Common myeloid progenitor, CD34-positive (primary cell): ENCODE results near the gene TNS1.

Experiments used
- CTCF ChIA-PET: fragments of 350-600 bp; sonication (Branson Sonifier 250); formaldehyde crosslinking; loops from one replicate; lab custom pipeline; 2021; ENCODE audit warnings: antibody characterized with exemption; lab: Charles Lee
- POLR2A ChIA-PET: fragments of 350-600 bp; sonication (Branson Sonifier 250); formaldehyde crosslinking; loops from one replicate; lab custom pipeline; 2021; ENCODE audit warnings: antibody characterized with exemption; lab: Charles Lee
- DNase-seq, 3 donors: peaks; one replicate each; pipeline versions ENCODE4 v3.0.0 to v3.0.0-alpha.2; 2013
- H3K27ac ChIP-seq, 2 experiments: 1 replicate in 1 of 2; 2 replicates in 1 of 2; pipeline ENCODE4 v1.7.0; 2013; ENCODE audit warnings: inconsistent platforms in 2 of 2, low read length in 2 of 2, mild to moderate bottlenecking in 2 of 2, low read depth in 1 of 2, moderate library complexity in 1 of 2; ENCODE audit not compliant: severe bottlenecking in 2 of 2, insufficient read depth in 1 of 2, poor library complexity in 1 of 2
- H3K27me3 ChIP-seq, 5 experiments: replicated peaks in 2 of 5; 1 replicate in 3 of 5; 2 replicates in 2 of 5; pipeline versions ENCODE4 v1.6.1 to v1.7.0; 2013; ENCODE audit warnings: low read length in 4 of 5, mild to moderate bottlenecking in 2 of 5, moderate library complexity in 2 of 5, inconsistent platforms in 1 of 5; ENCODE audit not compliant: insufficient read depth in 5 of 5, control insufficient read depth in 4 of 5
- H3K36me3 ChIP-seq, 4 experiments: 1 replicate in 2 of 4; 2 replicates in 2 of 4; pipeline versions ENCODE4 v1.6.1 to v1.7.0; 2013; ENCODE audit warnings: low read length in 3 of 4, control low read depth in 1 of 4, mild to moderate bottlenecking in 1 of 4; ENCODE audit not compliant: control insufficient read depth in 4 of 4, insufficient read depth in 4 of 4
- H3K4me1 ChIP-seq, 4 experiments: 1 replicate in 3 of 4; 2 replicates in 1 of 4; pipeline versions ENCODE4 v1.6.1 to v1.7.1; 2013; ENCODE audit warnings: low read length in 3 of 4, mild to moderate bottlenecking in 3 of 4, control low read depth in 1 of 4, inconsistent platforms in 1 of 4, moderate library complexity in 1 of 4; ENCODE audit not compliant: control insufficient read depth in 4 of 4, insufficient read depth in 4 of 4; ENCODE audit errors: control extremely low read depth in 1 of 4
- H3K4me3 ChIP-seq, 7 experiments: 1 replicate in 4 of 7; 2 replicates in 3 of 7; pipeline versions ENCODE4 v1.5.1 to v1.7.0; 2013; ENCODE audit warnings: mild to moderate bottlenecking in 7 of 7, low read length in 6 of 7, moderate library complexity in 6 of 7, inconsistent platforms in 2 of 7, low read depth in 2 of 7, control low read depth in 1 of 7; ENCODE audit not compliant: insufficient read depth in 4 of 7, control insufficient read depth in 1 of 7; ENCODE audit errors: extremely low read depth in 1 of 7
- H3K9me3 ChIP-seq, 5 experiments: 1 replicate in 4 of 5; 2 replicates in 1 of 5; pipeline versions ENCODE4 v1.6.1 to v1.7.1; 2013; ENCODE audit warnings: low read length in 4 of 5, mild to moderate bottlenecking in 2 of 5, inconsistent platforms in 1 of 5, low read depth in 1 of 5, moderate library complexity in 1 of 5; ENCODE audit not compliant: control insufficient read depth in 4 of 5, insufficient read depth in 2 of 5; ENCODE audit errors: control extremely low read depth in 1 of 5
- WGBS: methylation state at CpG from one replicate; pipeline ENCODE4 v1.1.5; 2013; ENCODE audit not compliant: insufficient coverage; 5-methylcytosine and 5-hydroxymethylcytosine counted together

TNS1 gene

GRCh38 chr2:217942731-217943335 is 60.0 kb downstream of the TNS1 start:
- Histone ChIP-seq H3K9me3 (no peaks in the 10 kb centered on the region), H3K36me3 (no peaks in the 10 kb centered on the region), H3K4me1 (peaks cover 3 to 60% (median 41%) of the 10 kb centered on the region in 4 experiments), H3K27ac (no peak overlapping the region), H3K4me3 (peak overlapping the region in 2 of 7 experiments; percentile 11 to 74), H3K27me3 (no peaks in the 10 kb centered on the region)
- CTCF ChIA-PET: interaction anchor here (1.1 to 4.8 kb wide), 8 partner anchors 8 to 51 kb away, joined by 3 to 32 read pairs (median 4); no protein-coding TSS in a partner anchor
- POLR2A ChIA-PET: no interaction called here
- WGBS: 8% methylated on average over 2 of the region's 3 CpGs
- DNase-seq: no peak

- Histone ChIP-seq H3K27ac (no peak overlapping the region), H3K9me3 (no peaks in the 10 kb centered on the region), H3K4me3 (peak overlapping the region in 1 of 7 experiments; percentile 74), H3K36me3 (no peaks in the 10 kb centered on the region), H3K4me1 (peaks cover 3 to 65% (median 48%) of the 10 kb centered on the region in 4 experiments), H3K27me3 (no peaks in the 10 kb centered on the region)
- WGBS: 94% methylated on average over 5 of the region's 8 CpGs
- CTCF ChIA-PET: interaction anchor here (1.1 to 4.8 kb wide), 6 partner anchors 10 to 52 kb away, joined by 3 to 32 read pairs (median 6); no protein-coding TSS in a partner anchor
- peak in 2 of 3 donors; percentile 13 to 33 for DNase-seq
- POLR2A ChIA-PET: no interaction called here
These were observed 60.7 kb downstream of the TNS1 start for GRCh38 chr2:217941886-217942728.

- Histone ChIP-seq H3K36me3 (no peaks in the 10 kb centered on the region), H3K4me1 (peaks cover 3 to 65% (median 49%) of the 10 kb centered on the region in 4 experiments), H3K4me3 (peak overlapping the region in 1 of 7 experiments; percentile 74), H3K27me3 (no peaks in the 10 kb centered on the region), H3K27ac (no peak overlapping the region), H3K9me3 (no peaks in the 10 kb centered on the region)
- DNase-seq: peak in 2 of 3 donors; percentile 90 to 92
- ChIA-PET POLR2A (no interaction called here), CTCF (interaction anchor here (1.1 to 1.8 kb wide), 3 partner anchors 9 to 55 kb away, joined by 3 to 5 read pairs (median 4); no protein-coding TSS in a partner anchor)
- 15% methylated on average over 8 of the region's 11 CpGs for WGBS
These were observed 61.5 kb downstream of the TNS1 start for GRCh38 chr2:217941339-217941738.

GRCh38 chr2:217940261-217941220 is 62.3 kb downstream of the TNS1 start:
- ChIA-PET POLR2A (no interaction called here), CTCF (interaction anchor here (1.3 to 1.8 kb wide), 3 partner anchors 39 to 56 kb away, joined by 3 to 5 read pairs (median 4); no protein-coding TSS in a partner anchor)
- 94% methylated on average over 5 of the region's 13 CpGs for WGBS
- Histone ChIP-seq H3K27me3 (no peaks in the 10 kb centered on the region), H3K27ac (no peak overlapping the region), H3K9me3 (no peaks in the 10 kb centered on the region), H3K4me3 (peak overlapping the region in 1 of 7 experiments; percentile 74), H3K36me3 (no peaks in the 10 kb centered on the region), H3K4me1 (peaks cover 3 to 68% (median 50%) of the 10 kb centered on the region in 4 experiments)
- no peak for DNase-seq

DNA sequence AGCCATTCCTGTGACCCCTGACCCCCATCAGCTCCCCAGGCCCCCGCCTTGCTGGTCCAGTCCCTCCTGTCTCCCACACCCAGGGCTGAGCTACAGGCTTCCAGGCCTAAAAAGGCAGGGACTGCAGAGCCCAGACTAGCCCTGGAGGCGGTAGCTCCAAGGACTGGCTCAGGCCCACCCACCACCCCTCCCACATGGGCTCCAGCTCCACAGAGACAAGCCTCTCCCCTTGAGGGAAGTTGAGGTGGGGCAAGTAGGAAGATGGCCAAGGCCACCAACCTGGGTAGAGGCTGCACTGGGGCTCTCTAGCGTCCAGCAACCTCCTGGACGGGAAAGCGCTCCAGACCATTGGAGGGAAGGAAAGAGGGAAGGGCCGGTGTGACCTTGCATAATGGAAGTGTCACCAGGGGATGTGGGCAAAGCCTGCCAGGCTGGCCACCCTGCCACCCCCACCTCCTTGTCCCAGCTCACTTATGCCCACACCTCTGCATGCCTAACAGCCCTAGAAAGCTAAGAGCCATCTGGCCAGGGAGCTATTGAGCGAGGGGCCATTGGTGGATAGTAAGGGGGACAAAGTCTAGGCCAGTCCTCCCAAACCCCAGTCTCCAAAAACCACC is 63.1 kb downstream of the TNS1 start:
- H3K4me3 ChIP-seq: no peak overlapping the region
- 100% methylated on average over 3 of the region's 7 CpGs for WGBS
- H3K9me3 ChIP-seq: no peaks in the 10 kb centered on the region
- no peak for DNase-seq
- CTCF ChIA-PET: interaction anchor here (1.3 kb wide), 1 partner anchor 55 kb away, joined by 3 read pairs; no protein-coding TSS in a partner anchor
- no peaks in the 10 kb centered on the region for H3K27me3 ChIP-seq
- POLR2A ChIA-PET: no interaction called here
- no peak overlapping the region for H3K27ac ChIP-seq
- H3K36me3 ChIP-seq: no peaks in the 10 kb centered on the region
- H3K4me1 ChIP-seq: peaks cover 3 to 76% (median 58%) of the 10 kb centered on the region in 4 experiments

- H3K9me3 ChIP-seq: no peaks in the 10 kb centered on the region
- ChIA-PET POLR2A (no interaction called here), CTCF (interaction anchor here (1.2 to 1.3 kb wide), 2 partner anchors 54 to 150 kb away, joined by 3 to 4 read pairs; no protein-coding TSS in a partner anchor)
- DNase-seq: no peak
- no peaks in the 10 kb centered on the region for H3K27me3 ChIP-seq
- H3K27ac ChIP-seq: no peak overlapping the region
- H3K4me1 ChIP-seq: peaks cover under 1 to 78% (median 62%) of the 10 kb centered on the region in 4 experiments
- no peaks in the 10 kb centered on the region for H3K36me3 ChIP-seq
- no peak overlapping the region for H3K4me3 ChIP-seq
- 100% methylated on average over 3 of the region's 3 CpGs for WGBS
These were observed 63.6 kb downstream of the TNS1 start for GRCh38 chr2:217939220-217939619.
